Skeletal muscle cell (primary cell): ENCODE results near the gene NMT1.

Experiments
- DNase-seq: peaks from one replicate; pipeline ENCODE4 v3.0.0-alpha.2; 2010; ENCODE audit warnings: low read depth
- H3K4me3 ChIP-seq: 2 replicates; pipeline ENCODE4 v1.5.1; 2011; ENCODE audit warnings: low read depth, mild to moderate bottlenecking, control low read depth, low read length, moderate library complexity

The NMT1 gene

DNA sequence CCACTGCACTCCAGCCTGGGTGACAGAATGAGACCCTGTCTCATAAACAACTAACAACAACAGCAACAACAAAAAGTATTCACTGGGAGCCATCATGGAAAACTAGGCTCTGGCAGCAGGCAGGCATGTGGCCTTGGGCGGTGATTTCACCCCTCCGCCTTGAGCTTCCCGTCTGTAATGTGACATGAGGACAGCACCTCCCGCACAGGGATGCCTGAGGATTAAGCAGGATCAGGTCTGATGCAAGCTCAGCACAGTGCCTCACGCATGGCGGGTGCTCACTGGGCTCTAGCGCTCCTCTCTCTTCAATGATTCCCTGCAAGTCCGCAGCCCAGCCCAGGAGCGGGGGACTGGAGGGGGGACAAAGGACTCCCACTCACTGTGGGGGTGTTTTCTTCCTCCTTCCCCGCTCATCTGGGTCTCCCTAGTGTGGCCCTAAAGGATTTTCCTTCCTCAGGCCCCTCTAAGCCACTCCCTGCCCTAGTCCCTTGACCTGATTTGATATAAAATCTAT lies 68.4 kb downstream of the NMT1 start:
- no peak for DNase-seq
- no peak overlapping the region for H3K4me3 ChIP-seq

- no peak overlapping the region for H3K4me3 ChIP-seq
- DNase-seq: no peak
Observed at GRCh38 chr17:45129940-45130680, 69.0 kb downstream of the NMT1 start.

DNA sequence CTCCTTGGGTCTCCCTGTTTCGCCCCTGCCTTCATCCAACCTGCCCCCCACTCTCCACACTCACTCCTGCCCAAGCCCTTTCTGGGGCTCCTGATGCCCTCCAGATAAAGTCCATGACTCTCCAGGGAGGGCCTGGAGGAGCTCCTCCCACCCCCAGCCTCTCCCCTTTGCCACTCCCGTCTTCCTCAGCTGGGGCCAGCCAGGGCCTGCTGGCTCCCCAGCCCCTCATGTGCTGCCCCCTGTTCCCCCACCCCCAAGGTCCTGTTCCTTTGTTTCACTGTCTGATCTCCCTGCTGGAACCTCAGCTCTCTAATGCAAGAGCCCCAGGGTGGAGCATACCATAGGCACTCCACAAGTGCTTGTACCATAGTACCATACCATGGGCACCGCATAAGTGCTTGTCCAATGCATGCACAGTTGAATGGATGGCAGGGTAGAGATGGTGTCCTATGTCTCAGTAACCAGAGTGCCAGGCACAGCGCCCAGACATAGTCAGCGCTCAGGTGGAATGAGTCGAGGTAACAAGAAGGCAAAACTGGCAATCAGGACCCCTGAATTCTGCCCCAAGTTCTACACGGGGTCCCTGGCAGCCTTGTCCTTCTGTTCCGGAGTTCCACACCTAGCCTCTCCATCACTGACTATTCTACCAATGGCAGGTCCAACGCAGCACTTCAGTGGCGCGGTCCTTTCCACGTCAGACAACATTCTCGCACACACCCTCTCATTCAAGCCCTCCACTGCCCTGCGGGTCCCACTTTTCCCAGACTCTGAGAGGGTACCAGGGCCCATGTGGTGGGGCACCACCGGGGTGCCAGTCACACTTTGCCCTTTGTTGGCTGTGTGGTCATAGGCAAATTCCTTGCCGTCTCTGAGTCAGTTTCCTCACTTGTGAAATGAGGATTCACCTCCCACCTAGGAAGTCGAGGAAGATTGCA lies 69.8 kb downstream of the NMT1 start:
- peak overlapping the region; percentile 88 for H3K4me3 ChIP-seq

DNA sequence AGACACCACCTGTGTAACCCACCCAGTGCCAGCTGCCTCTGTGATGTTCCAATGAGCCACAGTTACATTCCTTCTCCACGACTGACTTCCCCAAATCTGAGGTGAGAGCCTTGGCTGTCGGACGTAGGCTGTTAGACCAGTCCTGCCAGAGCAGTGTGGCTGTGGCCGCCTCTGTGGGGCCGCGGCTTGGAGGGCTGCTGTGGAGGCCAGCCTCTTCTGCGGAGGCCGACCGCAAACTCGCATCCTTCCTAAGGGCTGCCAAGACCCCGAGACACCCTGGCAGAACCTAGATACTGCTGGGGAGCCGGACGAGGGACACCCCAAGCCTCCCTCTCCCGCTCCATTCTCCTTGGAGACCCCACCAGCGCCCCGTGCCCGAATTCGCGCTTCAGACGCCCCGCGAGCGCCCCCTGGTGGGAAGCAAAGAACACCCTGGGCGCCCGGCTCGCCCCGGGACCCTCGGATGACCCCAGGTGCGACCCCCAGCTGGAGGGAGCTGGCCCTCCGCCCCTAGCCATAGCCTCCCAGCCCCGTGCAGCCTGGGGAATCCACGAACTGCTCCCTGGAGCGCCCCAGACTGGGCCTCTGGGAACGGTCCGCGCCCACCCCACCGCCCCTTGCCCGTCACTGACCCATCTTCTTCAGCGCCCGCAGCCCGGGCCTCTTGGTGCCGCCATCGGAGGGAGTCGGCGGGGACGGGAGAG lies 70.7 kb downstream of the NMT1 start:
- DNase-seq: no peak
- peak overlapping the region; percentile 88 for H3K4me3 ChIP-seq

More for the DNA sequence above, 69.8 kb downstream of the NMT1 start:
- no peak for DNase-seq

- H3K4me3 ChIP-seq: peak within 1 kb of the TSS; percentile 88
- DNase-seq: no peak
Observed at GRCh38 chr17:45132320-45132571, 71.1 kb downstream of the NMT1 start, which contains the start of gene PLCD3. Gene PLCD3 (minus strand): TSS chr17:45132515. CDS start chr17:45132410, 105 bp downstream.

GRCh38 chr17:45132572-45133463 lies 71.7 kb downstream of the NMT1 start:
- peak overlapping the region; percentile 88 for H3K4me3 ChIP-seq
- no peak for DNase-seq

GRCh38 chr17:45135192-45135977 lies 74.3 kb downstream of the NMT1 start, which contains the start of gene ACBD4:
Gene ACBD4 (plus strand): TSS chr17:45135687. CDS start chr17:45136145, 458 bp downstream.
- peak; percentile 86 for DNase-seq
- peak within 1 kb of the TSS; percentile 61 for H3K4me3 ChIP-seq

GRCh38 chr17:45135978-45136791 lies 75.1 kb downstream of the NMT1 start:
- H3K4me3 ChIP-seq: peak overlapping the region; percentile 61
- no peak for DNase-seq

DNA sequence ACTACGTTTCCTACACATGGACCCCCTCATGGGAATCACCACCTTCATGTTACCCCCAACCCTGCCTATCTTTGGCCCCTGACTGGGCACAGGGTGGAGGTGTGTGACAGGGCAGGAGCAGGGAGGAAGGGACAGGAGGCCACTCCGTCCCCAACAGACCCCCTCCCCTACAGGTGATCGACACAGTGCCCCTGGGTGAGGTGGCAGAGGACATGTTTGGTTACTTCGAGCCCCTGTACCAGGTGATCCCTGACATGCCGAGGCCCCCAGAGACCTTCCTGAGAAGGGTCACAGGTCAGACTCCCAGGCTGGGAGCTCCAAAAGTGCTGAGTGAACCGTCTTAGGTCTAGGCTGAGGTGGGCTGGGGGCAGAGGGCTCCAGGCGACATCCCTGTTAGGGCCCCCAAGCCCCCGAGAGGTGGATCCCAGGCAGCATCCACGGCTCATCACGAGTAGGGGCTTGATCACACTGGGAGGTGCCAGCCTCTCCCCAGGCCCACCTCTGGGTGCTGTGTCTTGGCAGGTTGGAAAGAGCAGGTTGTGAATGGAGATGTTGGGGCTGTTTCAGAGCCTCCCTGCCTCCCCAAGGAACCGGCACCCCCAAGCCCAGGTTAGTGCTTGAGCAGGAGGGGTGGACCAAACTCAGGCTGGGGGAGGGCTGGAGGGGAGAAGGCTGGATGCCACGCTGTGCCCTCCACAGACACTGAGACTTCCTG lies 75.9 kb downstream of the NMT1 start:
- DNase-seq: no peak
- H3K4me3 ChIP-seq: no peak overlapping the region

GRCh38 chr17:45137561-45138305 lies 76.6 kb downstream of the NMT1 start:
- DNase-seq: no peak
- no peak overlapping the region for H3K4me3 ChIP-seq

GRCh38 chr17:45138911-45139532 lies 77.9 kb downstream of the NMT1 start:
- H3K4me3 ChIP-seq: no peak overlapping the region
- no peak for DNase-seq

- no peak overlapping the region for H3K4me3 ChIP-seq
- no peak for DNase-seq
Observed at GRCh38 chr17:45139533-45139920, 78.4 kb downstream of the NMT1 start.

DNA sequence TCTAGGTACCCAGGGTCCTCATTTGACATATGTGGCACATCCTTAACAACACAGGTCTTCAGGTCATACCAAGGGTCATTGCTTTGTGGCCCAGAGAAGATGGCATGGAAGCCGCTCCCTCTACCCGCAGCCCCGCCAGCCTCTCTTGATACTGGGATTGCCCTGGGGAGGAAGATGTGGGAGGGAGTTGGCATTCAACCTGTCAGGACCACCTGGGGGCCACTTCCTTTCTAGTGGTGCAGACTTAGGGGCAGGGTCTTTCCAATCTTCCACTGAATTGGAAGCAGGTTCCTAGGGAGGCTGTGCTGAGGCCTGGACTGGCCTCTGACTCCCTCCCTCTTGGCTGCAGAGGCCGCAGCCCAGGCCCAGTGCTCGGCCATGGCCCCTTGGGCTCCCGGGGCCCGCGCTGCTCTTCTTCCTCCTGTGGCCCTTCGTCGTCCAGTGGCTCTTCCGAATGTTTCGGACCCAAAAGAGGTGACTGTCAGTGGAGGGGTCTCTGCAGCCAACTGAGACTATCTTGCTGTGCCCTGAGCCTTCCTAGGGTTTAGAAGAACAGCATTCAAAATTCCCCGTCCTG lies 82.1 kb downstream of the NMT1 start:
- no peak overlapping the region for H3K4me3 ChIP-seq
- no peak for DNase-seq

- DNase-seq: peak; percentile 83
- H3K4me3 ChIP-seq: peak overlapping the region; percentile 34
Observed at GRCh38 chr17:45143767-45144198, 82.7 kb downstream of the NMT1 start.
